ENCODE data around the gene NFAM1.

NFAM1 gene, protein sequence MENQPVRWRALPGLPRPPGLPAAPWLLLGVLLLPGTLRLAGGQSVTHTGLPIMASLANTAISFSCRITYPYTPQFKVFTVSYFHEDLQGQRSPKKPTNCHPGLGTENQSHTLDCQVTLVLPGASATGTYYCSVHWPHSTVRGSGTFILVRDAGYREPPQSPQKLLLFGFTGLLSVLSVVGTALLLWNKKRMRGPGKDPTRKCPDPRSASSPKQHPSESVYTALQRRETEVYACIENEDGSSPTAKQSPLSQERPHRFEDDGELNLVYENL

DNA sequence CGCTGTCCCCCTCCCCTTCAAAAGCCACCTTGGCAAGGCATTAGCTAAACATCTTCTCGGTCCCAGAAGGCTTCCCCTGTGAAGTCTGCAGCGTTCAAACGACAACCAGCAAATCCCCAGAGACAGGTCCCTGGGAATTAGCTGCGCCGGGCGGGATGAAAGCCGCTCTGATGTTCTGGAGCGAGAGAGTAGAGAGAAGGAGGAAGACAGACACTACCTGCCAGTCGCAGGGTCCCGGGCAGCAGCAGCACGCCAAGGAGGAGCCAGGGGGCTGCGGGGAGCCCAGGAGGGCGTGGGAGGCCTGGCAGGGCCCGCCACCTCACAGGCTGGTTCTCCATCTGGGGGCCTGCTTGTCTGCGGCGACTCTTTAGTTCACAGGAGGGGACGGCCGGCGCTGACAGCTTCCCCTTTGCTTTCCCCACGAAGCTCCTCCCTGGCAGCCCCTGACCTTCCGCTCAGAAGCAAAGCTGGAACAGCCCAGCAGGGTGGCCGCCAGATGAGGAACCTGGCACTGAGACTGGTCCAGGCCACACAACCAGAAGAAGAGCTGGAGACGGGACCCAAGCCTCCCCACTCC is at the start of gene NFAM1:
NFAM1 (minus strand) TSS at position 384 of the 577 bp plus-strand sequence; CDS start at position 338, 46 bp downstream.
- no peak for DNase-seq

DNA sequence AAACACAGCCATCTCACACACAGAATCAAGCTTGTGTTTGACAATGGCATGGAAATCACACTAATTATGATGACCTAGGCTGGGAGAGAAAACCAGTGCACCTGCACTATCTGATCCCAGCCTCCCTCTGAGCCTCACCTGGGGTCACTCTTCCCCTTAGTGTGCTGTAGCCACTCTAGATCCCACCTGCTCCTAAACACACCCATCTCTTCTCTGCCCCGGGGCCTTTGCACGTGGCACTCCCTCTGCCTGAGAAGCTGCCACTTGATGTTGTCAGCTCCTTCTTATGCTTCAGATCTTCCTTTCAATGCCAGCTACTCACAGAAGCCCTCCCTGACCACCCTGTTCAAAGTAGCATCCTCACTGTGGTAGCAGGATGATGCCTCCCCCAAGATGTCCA is 42.9 kb upstream of the NFAM1 start:
- no peak for DNase-seq

DNA sequence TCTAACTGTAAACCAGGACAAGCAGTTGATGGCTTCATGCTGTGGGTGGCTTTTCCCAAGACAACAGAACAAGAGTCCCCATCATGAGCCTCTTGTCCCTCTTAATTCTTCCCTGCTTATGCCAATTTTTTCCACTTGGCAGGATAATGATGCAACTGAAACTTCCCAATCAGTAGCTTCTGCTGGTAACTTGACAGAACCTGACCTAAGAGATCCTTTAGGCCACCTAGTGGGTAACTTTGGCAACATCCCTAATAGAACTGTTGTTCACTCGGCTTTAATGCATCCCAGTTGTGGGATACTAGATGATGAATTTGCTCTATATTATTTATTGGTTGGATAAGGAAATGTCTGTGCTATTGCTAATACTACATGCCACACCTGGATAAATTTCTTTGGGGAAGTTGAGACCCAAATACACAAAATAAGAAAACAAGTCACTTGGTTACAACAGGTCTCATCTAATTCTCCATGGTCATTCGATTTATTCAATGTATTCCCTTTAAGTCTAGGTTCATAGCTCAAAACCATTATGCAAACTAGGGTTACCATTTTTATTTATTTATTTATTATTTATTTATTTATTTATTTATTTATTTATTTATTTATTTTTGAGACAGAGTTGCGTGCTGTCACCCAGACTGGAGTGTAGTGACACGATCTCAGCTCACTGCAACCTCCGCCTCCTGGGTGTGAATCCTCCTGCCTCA is 41.4 kb upstream of the NFAM1 start:
- peak; percentile 77 for DNase-seq

DNA sequence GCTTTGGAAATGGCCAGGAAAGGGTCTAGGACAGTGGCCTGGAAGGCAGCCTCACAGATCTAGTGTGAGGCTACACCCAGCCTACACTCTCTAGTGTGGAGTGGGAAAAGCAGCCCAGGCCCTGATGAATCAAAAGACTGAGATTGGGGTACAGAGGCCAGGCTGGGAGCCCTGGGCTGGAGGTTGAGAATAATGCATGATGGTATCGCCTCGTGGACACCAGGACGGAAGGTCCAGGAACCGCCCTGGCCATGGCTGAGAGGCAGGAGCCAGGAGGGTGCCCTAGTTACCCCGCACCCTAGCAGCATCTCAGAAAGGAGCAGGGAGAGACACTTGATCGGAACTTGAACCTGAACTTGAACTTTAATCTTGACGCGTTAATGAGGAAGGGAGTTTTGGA is 40.5 kb upstream of the NFAM1 start:
- DNase-seq: no peak

DNA sequence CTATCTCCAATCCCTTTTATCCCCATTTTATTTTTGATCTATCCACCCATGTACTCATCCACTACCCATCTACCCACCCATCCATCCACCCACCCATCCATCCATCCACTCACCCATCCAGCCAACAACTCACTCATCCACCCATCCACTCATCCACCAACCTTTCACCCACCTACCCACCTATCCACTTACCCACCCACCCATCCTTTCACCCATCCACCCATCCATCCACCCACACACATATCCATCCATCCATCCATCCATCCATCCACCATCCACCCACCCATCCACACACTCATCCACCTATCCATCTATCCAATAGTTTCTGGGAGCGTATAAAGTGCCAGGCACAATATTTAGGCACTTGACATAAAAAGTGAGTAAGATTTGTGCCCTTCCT is 39.2 kb upstream of the NFAM1 start:
- DNase-seq: no peak

DNA sequence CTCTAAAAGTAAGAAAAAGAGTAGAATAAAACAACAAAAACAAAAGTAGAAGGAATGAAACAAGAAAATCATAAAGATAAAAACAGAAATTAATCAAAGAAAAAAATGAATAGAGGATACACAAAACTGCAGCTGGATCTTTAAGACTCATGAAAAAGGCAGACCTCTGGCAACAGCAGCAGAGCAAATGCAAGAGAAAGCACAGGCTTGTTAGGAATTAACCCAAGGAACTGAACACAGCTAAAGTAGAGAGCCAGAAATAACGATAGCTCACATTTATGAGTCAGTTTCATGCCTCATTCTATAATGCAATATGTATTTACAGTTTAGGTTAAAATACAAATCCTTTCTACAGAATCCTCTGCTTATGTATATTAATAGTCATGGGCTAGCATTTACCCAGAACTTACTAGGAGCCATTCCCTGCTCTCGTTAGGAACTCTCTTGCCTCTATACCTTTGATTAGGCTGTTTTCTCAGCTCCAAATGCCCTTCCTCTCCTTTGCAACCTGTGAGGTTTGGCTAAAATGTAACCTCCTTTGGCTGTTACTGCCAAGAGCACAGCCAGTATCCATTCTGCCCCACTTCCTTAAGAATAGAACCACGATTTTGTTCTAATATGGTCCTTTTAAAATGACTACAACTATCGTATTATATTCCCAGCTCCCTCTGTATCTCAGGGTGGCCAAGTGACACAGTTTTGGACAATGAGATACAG is 38.3 kb upstream of the NFAM1 start:
- no peak for DNase-seq

DNA sequence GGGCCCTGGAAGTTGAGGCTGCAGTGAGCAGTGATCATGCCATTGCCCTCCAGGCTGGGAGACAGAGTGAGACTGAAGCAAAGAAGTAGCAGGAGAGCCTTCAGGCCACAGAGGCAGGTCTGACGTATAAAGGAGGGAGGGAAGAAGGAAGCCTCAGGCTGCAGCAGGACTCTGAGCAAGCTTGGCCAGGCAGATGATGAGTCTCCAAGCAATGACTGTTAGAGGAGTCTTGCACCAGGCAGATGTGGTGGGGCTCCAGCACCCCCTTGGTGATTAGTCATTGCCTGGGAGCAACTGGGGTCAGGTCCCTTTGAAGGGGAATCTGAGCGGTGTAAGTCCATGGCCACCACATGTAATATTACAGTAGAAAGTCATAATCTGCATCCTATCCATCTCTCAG is 36.6 kb upstream of the NFAM1 start:
- DNase-seq: no peak

DNA sequence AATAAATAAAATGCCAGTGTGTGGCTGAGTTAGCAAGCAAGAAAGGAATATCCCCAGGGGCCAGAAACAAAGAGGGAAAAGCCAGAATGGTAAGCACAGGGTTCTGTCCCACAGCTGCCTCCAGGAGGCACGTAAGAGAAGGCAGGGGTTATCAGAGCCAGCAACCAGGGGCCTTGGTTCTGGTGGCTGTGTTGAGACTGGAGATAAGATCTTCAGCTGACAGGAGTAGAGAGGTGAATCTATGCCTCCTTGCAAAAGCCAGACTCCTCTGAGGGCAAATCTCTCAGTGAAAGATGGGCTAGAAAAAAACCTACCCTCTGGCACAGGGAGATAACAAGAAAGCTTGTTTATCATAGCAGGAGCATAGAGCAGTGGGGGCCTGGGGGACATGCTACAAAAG is 29.8 kb upstream of the NFAM1 start:
- DNase-seq: peak; percentile 89

DNA sequence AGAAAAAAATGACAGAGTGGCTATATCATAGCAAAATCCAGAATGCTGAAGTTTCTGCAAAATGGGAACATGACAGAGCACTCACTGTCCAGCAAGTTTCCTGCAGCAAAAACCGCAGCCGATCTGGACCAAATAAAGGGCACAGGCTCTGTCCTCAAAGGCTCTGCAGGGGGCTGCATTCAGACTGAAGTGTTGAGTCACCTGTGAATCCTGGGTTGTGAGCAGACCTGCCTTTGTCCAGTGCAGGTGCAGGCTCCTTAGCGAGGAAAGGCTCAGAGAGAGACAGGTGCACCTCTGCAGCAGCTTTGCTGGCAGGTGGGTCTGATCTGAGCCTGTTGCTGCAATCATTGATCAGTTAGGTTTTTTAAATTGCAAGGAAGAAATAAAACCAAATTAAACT is 29.3 kb upstream of the NFAM1 start:
- no peak for DNase-seq

DNA sequence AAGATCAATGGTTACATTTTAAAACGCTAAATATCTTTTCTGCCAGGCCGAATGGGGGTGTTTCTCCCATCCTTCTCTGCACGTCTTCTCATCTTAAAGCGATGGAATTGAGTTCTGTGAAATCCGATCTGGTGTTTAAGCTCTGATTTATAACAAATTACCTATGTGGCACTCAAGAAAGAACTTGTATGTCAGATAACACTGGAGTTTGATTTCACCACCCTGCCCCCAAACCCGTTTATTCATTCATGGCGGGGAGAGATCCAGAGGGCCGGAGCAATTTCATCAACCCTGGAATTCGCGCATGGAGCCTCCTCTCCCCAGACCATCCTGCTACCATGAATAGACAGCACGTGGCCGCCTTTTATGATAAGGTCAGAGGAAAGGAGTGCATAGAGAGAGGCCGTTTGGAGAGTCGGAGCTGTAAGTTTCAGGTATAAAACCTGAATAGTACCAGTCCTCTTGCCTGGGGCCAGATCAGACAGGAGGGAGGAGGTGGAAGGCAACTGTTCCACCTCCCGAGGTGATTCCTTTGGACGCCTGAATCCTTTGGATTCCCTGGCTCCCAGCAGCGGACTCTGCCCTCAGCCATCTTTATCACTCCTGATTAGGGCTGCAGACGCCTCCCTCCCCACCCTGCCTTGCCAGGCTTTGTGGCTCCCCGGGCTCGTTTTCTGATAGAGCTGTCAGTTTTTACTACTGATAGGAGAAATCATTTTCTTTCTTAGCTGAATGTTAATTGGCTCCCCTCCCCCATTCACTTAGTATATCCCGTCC is 27.3 kb upstream of the NFAM1 start:
- DNase-seq: peak; percentile 53

DNA sequence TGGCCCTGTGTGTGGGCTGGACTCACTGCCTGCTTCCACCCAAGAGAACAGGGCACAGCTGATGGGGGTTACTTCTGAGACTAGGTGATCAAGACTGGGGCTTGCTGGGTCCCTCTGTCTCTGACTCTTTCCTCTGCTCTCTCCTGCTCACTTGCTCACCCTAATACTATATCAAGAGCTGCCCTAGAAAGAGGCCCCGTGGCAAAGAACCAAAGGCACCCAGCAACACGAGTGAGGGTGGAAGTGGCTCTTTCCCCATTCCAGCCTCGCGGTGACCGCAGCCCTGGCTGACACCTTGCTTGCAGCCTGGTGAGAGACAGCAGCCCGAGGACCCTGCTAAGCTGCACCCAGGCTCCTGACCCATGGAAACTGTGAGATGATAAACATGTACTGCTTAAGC is 20.7 kb upstream of the NFAM1 start:
- no peak for DNase-seq

DNA sequence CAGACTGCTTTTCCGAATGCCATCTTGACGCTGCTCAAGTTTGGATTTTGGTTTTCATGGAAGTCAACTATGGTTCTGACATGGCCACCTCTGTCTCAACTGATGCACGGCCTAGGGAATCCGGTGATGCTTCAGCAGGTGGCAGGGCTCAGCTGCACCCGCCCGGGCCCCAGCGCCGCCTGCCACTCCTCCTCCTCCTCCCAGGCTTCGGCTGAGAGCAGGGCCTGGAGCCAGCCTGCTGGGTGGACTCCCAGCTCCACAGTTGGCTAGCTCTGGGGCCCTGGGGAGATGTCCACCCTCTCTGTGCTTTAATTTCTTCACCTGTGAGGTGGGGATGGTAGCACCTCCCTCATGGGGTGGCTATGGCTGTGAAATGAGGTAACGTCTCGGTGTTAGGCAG is 20.3 kb upstream of the NFAM1 start:
- DNase-seq: no peak

DNA sequence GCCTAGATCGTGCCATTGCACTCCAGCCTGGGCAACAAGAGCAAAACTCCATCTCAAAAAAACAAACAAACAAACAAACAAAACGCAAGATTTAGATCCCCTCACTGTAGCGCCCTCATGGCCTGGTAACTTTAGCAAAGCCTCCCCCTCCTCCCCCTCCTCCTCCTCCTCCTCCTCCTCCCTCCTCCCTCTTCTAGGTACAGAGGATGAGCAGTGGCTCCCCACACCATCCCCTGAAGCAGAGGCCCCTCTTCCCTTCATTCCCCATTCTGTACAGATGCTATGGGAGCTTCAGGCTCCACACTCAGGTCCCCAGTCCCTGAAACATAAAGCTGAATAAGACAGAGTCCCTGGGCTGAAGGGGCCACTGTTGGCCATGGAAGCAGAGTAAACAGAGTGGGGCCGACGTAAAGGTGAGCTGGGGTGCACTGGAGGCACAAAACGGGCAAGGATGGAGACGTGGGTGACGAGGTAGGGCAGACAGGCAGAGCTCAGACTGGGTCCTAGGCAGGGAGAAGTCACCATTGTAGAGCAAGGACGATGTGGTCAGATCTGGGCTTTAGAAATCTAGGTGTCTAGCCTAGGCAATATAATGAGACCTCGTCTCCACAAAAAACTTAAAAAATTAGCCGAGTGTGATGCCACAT is 19.4 kb upstream of the NFAM1 start:
- DNase-seq: no peak

DNA sequence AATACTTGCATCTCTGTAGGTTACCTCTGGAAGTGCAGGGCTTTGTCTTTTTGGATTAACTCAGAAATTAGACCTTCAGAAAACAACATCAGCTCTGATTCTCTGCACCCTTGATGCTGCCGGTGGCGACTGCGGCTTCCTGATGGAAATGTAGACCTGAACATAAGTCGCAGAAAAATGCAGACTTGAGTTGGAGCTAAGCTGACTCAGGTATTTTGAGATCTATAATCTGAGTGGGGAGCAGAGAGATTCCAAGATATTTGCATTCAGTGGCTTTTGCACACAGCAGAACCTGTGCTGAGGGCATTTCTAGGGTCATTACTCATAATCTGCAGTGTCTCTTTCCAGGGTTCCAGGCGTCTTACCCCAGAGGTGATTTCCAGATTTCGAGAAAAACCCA is 18.7 kb upstream of the NFAM1 start:
- DNase-seq: no peak

DNA sequence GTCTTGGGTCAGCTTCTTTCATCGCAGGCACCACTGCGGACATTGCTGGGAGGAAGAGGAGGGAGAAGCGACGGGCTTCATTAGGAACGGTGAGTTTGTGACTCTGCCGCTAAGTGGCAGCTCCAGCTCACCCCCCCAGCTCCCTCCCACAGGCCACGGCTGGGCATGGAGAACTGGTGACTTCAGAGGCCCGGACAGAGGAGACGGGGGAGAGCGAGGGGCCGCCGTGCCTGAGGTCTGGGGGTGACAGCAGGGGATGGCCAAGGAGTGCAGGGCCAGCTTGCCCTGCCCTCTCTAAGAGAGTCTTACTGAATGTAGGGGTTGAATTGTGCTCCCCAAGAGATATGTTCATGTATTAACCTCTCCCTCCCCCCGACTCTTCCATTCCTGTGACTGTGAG is 13.9 kb upstream of the NFAM1 start:
- no peak for DNase-seq

DNA sequence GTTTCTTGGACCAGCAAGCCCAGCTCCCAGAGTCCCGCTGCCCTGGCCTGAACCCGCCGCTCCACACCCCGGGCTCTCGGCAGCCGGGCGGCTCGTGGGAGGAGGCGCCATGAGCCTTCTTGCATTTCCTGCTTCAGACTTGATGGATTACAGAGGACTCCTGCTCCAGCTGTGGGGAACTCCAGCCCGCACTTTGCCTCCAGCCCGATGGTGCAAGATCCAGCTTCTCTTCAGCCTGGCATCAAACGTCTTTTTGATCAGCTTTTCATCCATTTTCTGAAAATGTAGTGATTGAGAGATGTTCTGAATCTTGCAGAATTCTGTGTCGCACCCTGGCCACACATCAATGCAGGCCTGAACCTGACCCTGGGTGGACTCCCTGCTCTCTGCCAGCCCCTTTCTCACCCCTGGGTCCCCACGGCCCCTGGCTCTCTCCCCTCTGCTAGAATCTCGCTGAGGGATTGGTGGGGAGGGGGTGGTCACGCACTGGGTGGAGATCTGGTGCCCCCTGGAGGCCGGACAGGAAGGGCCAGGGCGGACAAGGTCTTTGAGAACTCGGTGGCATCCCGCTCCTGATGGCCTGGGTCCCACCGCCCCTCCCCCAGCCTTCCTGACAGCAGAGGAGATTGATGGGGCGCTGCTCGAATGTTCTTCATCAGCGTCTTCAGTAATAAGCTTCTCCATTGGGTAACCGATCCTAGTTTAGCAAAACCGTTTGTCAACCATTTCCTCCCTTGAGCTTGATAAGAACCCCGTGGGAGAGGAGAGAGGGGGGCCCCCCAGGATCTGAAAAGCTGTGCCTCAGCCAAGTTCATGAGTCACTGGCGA is 12.1 kb upstream of the NFAM1 start:
- DNase-seq: peak; percentile 93

DNA sequence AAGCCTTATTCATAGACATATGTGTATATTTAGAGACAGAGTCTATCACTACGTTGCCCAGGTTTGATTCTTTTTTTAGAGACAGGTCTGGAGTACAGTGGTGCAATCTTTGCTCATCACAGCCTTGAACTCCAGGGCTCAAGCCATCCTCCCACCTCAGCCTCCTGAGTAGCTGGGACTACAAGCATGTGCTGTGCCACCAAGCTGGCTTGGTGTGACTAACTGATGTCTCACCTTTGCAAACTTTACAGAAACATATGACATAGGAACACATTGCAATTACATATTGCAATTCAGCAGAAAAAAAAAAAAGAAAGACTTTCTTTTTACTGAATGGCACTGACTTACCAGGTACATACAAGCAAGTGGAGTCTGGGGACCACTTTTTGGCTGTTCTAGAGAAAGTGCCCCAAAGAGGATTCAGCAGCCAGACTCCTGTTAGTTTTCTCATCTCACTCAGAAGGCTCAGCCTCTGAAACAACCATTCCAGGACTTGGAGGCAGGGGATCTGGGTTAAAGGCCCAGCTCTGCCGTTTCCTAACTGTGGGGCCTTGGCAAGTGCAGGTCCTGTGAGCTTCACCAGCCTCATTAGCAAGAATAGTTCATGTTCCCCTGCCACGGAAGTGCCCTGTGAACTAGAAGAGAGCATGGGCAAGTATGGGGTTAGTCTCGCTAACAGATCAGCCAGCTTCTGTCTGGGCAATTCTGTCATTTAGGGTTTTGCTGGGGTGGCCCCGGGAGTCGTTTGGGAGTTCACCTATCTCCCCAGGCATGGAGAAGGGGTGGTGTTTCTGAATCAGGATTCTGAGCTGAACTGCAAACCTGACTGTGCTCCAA is 11.3 kb upstream of the NFAM1 start:
- peak; percentile 38 for DNase-seq

DNA sequence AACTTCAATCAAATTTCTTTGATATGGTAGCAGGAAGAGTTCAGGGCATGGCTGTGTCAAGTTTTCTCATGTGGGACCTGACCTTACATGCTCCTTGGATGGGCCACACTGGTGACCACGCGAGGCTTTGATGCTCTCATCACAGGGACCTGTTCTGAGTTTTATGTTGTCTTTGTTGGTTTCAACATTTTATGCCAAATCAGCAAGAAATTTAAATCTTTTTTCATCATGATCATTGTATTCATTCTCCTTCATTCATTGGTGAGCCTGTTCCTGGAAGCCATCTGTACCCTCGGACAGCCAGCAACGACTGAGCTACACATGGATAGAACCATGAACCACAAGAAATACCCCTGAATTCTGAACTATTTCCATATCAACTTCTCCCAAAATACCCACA is 10.5 kb upstream of the NFAM1 start:
- DNase-seq: no peak

DNA sequence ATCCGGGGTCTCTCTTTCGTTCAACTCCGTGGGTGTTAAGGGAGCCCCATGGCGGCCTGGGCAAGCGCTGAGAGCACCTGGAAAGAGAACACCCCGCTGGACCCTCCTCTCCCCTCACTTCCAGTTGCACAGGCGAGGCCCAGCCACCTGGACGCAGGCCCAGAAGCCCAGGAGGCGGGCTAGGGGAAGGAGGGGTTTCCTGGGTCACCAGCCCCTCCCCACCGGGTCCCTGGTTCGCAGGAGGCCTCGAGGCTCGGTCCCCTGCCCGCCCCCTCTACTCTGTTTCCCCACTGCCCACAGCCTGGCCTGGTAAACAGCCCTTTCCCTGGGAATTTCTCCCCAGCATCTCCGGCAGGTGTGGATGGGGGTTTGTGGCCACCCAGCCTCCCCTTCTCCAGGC is 8.5 kb upstream of the NFAM1 start:
- DNase-seq: no peak

DNA sequence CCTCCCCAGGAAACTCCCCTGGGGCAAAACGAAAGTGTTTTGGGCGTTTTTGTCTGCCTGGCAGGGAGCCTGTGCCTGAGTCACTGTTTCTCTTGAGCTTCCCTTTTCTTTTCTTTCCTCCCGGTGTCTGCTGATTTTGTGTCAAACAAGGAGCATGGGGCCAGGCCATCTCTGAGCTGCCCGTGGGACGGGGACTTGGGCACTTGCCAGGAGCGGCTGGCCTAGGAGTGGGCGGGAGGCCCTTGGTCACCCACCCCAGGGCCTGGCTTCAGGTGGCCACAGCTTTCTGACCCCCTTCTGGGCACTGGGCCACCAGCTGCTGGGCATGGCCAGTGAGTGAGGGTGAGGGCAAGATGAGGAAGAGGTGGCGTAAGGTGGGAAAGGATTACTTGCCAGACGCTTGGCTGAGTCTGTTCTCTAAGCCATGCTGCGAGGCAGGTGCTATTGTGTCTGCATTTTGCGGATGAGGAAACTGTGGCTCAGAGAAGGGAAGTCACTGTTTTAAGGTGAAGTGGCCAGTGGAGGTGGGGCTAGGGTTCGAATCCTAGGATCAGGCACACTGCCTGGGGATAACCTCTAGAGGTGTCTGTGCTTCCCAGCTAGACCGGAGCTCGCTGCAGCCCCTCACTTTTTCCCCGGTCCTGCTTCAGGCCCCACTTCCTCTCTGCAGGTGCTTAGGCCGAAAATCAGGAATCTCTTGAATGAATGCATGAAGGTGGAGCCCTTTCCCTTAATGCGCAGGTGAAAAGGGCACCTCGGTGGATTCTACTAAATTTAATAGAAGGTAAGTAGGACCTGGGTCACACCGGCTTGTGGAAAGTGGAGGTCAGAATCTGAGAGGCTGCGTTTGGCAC is 7.8 kb upstream of the NFAM1 start:
- DNase-seq: peak; percentile 75
